Skin of body (tissue), 2 donors: ENCODE results near the gene GRID2IP. TPM values are rescaled to one million over a fixed set of nuclear protein-coding genes. Genes with fewer than 3 reads are reported as not detected.

Experiments used
- DNase-seq: peaks from one replicate; lab custom pipeline; 2025; lab: John Stamatoyannopoulos, UW
- total RNA-seq: library from RNA; depleted of rRNA; stranded (reverse); fragments of >200 nt; gene quantifications from one replicate; pipeline ENCODE4 v1.2.3, GENCODE V29; 2014

Gene GRID2IP
- total RNA-seq, 1 donor from 2014 or later = 0.30 TPM

DNA sequence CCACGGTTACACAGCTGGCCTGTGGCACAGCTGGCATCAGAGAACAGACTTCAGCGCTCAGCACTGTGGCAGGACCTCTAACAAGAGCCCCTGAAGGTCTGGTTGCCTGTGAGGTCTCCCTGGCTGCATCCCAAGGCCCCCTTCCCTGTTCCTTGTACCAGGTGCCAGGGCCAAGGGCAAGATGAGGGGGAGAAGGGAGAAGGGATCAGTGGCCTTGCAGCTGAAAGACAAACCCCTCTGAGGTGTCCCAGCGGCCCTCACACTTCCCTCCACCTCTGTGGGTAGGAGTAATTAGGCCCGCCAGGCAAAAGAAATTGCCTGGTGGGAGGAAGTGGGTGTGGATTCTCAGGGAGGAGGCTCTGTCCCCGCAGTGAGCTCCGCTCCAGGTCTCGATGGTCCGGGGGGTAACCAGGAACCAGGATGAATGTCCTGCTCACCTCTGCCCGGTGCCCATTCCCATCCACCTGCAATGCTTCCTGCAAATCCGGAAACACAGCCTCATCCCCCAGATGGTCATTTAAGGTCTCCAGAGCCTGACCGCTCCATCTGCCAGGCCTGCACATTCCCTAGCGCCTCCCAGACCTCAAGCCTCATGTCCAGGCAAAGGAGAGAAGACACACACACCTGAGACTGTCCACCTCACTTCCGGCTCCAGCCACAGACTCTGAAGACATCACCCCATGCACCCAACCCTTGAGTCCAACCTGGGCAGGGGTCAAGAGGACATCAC, 22.7 kb downstream of the GRID2IP start:
- DNase-seq = no peak

DNA sequence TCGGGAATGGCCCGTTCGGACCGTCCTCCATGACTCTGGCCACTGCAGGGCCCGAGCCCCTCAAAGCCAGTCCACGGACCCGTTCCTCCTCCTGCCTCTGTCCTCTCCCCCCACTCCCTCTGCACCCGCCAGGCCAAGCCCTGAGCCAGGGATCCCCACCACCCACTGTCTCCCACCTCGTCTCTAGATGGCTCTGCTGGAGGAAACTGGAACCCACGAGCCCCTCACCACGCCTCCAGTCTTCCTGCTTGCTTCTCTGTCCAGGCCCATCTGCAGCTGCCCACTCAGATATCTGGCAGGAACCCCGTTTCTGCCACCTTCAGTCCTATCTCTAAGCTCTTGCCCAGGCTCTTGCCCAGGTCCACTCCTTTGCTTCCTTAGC, 24.3 kb downstream of the GRID2IP start:
- no peak for DNase-seq

DNA sequence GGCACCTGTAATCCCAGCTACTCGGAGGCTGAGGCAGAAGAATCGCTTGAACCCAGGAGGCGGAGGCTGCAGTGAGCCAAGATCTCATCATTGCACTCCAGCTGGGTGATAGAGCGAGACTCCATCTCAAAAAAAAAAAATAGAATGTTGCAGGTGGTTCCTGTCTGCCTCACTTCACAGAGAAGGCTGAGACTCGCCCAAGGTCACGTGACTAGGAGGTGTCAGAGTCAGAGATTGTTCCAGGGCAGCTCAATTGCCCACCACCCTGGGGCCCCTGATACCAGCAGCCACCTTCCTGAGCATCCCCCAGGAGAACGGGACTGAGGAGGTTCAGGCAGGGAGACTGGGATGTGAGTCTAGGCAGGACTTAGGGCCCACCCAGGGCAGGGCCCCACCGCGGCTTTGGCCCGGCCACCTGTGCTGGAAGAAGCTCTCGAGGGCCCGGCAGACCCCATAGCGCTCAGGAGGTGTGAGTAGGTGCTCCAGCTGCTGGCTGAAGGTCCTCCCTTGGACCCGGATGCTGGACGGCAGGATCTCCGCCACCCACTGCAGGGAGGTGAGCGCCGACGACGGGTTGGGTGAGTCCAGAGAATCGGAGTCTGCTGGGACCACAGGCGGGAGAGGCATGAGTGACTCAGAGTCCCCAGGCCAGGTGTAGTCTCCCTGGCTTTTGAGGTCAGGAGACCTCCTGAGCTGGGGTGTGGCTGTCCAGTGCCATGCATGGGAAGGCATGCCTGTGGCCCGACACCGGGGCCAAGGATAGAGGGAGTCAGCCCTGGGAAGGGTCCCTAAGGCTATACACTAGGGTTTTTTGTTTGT, 30.9 kb downstream of the GRID2IP start:
- DNase-seq = no peak

DNA sequence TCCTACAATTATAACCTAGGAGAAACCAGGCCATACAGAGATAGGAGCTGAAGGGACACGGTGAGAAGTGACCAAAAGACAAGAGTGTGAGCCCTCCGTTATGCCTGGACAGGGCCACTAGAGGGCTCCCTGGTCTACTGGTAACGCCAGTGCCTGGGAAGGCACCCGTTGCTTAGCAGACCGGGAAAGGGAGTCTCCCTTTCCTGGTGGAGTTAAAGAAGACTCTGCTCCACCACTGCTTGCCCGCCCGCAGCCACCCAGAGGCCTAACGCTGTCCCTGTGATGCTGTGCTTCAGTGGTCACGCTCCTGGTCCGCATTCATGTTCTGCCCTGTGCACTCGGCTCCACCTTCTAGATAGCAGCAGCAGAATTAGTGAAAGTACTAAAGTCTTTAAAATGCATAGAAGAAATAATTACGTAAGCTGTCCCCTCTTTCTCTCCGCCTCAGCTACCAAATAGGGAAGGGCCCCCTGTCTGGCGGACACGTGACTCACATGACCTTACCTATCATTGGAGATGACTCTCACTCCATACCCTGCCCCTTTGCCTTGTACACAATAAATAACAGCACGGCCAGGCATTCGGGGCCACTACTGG, 34.8 kb downstream of the GRID2IP start:
- DNase-seq = peak; percentile 65

DNA sequence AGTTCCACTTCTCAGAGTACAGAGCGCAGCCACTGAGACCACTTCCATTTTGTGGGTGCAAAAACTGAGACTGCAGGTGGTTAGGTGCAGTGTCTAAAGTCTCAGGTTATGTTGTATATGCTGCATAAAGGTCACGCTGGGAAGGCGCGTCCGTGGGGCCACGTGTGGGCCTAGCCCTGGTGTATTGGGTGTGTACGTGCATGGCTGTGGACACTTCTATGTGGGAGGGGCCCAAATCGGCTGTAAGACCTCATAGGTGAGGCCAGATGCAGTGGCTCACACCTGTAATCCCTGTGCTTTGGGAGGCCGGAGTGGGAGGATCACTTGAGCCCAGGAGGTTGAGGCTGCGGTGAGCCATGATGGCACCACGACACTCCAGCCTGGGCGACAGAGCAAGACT, 37.7 kb downstream of the GRID2IP start:
- no peak for DNase-seq

DNA sequence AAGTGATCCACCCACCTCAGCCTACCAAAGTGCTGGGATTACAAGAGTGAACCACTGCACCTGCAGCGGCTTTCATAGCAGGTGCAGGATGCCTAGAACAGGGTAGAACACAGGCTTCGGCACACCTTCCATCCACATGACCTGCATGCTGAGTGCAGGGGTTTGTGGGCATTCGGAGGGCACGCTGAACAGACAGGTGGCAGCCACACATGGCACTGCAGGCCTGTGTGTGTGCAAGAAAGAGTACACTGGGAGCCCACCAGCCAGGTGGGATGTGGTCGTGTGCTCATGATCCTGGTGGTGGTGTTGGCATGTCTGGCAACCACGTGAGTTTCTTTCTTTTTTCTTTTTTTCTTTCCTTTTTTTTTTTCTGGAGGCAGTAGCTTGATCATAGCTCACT, 38.4 kb downstream of the GRID2IP start:
- no peak for DNase-seq

DNA sequence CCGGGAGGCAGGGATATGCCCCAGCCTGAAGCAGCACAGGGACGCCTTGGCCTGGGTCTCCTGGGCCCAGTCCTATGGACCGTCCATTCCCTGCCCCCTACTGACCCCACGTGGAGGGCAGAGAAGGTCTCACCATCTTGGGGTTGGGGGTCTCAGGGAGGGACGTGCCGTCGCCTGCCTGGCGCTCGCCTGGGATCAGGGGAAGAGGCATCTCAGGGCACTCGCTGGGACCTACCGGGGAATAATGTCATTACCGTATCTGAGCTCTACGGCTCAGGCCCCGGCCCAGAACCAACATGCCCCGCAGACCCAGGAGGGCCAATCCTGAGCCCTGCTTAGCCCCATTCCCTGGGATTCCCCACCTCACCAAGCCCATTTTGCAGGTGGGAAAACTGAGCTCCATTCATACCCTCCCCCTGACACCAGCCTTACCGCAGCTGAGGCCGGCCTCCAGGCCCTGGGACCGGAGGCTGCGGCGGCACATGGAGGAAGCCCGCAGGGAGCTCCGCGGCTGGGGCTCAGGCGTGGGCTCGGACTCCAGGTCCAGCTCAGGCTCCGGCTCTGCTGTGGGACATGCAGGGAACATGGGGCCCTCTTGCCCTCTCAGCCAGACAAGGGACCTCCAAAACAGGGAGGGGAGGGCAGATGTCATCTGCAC, 40.7 kb downstream of the GRID2IP start:
- DNase-seq = no peak

DNA sequence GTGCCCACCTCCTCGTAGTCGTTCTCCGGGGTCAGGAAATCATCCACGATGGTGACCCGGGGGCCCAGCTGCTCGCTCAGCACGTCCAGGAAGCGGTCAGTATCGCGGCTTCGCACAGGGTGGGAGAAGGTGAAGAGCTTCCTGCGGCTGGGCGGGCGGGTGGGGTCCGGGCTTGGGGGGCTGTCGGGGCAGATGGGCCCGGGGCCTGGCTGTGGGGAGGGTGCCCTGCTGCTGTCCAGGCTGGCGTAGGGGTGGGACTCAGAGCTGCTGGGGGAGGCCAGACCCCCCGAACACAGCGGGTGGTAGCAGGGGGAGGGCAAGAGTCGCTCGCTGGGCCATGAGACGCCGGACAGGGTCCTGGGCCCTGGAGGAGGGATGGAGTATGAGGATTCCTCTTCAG, 42.3 kb downstream of the GRID2IP start:
- DNase-seq = no peak

DNA sequence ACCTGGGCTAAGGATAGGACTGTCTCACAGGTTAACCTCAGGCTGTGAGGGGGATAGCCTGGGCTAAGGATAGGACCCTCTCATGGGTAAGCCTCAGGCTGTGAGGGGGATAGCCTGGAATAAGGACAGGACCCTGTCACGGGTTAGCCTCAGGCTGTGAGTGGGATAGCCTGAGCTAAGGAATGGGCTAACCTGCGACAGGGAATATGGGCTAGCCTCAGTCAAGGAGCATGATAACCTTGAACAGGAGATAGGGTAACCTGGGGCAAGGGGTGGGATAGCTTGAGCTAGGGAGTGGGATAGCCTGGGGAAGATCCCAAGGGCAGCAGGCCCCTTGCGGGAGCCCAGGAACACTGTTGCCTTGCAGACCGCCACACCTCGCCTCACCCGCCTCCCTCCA, 42.7 kb downstream of the GRID2IP start:
- no peak for DNase-seq

DNA sequence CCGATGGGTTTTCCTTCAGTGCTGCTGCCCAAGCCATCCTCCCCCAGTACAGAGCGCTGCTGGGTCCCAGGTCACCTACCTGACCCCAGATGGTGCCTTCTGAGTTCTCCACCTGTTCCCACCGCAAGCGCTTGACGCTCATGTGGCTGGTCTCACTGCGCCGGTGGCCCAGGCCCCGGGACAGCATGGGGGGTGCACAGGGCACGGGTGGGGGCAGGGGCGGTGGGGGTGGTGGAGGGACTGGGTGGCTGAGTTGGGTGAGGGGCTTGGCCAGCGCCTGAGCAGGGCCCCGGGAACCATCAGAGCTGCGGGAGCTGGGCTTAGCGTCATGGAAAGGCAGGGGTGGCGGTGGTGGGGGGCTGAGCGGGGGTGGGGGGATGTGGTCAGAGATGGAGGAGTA, 43.4 kb downstream of the GRID2IP start:
- no peak for DNase-seq

DNA sequence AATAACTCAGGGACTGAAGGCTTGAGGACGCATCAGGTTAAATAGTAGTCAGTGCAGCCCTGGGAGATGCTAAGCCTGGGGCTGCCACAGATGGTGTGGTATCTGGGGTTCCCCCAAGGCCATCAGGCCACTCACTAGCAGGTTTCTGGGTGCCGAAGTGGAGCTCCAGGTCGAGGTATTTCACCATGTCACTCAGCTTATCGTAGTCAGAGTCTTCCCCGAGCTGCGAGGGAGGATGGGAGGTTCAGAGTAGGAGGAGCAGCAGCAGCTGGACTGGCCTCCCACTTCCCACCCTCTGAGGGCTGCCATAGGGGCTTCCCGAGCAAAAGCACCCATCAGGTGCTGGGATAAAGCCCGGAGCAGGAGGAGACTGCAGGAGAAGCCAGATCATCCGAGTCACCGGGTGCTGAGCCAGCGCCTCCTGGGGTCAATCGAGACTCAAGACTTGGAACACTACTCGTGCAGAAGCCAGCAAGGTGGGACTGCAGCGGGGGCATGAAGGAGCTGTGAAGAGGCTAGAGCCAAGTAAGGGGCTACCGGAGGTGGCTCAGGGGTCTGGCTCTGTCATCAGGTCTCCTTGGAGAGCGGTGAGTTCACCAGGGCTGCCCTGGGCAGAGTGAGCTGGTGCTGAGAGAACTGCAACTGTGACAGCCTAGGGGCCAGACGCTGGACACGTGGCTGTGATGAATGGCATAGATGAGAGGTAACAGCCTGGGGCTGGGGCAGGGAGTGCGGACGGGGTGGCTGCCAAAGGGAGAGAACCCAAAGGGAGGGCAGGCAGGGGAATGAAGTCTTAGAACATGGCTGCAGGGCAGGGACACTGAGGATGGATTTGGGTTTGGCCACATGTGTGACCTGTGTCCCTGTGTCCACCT, 45.3 kb downstream of the GRID2IP start:
- no peak for DNase-seq

DNA sequence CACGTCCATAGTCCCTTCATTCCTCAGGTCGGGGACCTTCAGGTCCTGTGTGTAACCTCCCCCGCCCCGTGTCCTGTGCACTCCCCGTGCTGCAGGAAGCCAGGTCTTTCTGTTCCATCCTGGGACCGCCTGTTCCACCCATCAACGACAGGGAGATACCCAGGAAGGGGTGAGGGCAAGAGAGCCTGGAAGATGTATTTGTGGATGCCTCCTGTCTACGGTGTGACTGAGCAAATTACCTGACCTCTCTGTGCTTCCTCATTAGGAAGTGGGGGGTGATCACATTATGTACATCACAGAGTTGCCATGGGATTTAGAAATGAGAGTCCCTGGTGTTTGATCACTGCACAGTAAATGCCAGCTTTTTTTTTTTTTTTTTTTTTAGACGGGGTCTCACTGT, 46.3 kb downstream of the GRID2IP start:
- no peak for DNase-seq

DNA sequence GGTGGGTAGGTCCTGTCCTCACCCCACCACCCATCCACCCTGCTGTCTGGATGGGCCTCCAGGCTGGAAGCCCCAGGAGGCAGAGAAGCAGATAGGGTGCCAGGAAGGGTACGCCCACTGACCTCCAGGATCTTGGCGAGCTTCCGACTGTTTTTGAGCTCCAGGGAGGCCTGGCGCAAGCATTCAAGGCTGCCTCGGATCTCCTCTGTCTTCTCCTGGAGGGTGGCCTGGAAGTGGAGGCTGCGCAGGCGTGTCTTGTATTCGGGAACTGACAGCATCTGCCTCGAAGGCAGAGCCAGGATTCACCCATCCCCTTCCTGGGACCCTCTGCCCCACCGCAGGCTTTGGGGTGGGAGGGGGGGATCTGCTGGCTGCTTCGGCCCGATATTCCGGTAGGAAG, 48.4 kb downstream of the GRID2IP start:
- DNase-seq = no peak

DNA sequence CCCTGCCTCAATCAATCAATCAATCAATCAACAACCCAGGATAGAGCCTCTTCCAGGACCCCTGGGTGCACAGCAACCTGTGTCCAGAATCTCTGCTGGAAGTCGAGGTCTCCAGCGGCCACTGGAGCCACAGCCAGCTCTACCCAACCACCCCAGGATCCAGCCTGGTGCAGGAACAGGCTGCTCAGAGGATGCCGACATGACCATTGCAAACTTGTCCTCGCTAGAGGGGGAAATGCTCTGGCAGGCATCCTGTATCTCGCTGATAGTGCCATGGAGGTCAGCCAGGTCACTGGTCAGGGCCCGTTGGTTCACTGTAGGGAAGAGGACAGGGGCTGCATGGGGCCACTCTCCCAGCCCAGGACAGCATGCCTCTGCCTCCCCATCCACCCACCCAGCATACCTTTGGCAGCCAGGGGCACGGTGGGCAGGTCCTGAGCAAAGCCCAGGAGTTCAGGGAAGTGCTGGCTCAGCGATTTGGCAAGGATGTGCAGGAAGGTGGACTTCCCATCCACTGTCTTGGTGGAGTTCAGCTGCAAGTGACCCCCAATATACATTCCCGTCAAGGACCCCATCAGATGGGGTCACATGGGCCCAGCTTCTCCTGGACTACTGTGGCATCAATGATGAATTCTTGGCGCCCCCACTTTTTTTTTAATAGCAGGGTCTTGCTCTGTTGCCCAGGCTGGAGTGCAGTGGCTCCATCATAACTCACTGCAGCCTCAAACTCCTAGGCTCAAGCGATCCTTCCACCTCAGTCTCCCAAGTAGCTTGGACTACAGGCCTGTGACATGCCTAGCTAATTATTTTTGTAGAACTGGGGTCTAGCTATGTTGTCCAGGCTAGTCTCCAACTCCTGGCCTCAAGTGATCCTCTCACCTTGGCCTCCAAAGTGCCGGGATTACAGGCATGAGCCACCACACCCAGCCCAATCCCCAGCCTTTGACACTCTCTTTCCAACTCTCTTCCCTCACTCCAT, 49.4 kb downstream of the GRID2IP start:
- no peak for DNase-seq

DNA sequence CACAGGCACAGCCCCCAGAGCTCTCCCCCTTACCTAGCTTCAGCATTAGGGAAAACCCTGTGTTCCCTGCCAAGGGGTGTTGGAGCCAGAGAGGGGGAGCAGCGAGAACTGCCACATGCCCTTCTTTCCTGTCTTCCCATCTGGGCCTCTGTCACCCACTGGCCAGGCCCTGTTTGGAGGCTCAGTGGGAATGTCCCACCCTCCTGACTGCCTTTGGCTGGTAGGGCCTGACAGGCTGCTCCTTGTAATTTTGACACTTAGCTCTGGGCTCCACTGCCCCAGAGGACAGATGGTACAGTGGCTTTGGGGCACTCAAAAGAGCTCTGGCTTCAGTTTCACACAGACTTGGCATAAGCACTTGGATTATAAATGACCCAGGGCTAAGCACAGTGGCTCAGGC, 50.6 kb downstream of the GRID2IP start:
- DNase-seq = no peak

DNA sequence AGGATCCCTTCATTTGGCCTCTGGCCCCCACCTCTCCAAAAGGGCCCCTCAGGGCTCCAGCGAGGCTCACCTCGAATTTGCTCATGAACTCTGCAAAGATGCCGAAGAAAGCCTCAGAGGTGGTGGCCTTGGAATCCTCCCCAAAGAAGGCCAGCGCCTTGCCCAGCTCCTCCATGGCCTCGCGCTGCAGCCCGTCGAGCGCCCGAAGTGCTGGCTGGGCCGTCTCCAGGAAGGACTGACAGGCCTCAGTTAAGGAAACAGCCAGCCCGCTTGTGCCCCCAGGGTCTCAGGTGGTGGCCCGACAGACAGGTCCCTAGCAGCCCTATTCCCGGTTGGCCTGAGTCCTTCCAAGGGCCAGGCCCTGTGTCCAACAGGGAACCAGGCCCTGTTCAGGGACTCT, 53.3 kb downstream of the GRID2IP start:
- no peak for DNase-seq

DNA sequence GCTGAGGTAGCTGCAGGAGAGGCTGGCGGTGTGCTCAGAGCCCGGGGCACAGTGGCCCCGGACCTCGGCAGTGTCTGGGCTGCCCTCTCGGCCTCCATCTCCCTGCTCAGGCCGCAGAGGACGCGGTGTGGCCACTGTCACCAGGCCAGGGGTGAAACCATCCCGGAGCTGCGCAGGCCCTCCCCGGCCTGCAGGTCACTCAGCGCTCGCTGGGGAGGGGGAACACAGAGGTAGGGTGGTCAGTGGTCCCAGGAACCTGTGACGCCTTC, 53.7 kb downstream of the GRID2IP start:
- no peak for DNase-seq

DNA sequence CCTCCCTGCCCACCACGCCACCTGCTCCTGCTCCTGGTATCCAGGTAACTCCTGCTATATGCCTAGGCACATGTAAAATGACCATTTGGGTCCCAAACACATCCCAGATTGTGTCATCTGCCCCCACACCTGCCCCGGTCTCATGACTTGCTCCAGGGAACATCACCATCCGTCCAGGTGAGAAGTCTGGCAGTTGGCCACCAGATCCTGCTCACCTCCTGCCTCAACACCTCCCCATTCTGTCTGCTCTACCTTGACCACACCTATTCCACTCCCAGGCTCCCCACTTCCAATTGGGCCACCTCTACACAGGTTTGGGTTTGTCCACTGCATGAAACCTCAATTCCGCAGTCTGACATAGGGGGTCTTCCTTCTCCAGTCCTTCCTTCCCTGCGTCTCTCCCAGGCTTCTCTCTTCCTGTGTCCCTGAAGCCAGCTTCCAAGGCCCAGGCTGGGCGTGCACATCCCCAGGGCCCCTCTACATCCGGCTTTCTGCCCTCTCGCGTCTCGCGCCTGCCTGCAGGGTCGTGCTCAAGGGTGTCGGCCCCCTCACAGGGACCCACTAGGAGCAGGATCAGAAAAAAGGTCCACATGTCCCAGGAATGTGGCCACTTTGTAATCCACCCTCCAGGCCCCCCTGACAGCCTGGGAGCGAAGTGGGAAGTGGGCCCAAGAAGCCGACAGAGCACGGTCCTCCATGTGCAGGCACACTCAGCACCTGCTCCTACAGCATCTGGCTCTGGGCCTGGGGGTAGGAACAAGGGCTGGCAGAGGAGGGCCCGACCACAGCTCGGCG, 54.2 kb downstream of the GRID2IP start:
- no peak for DNase-seq

DNA sequence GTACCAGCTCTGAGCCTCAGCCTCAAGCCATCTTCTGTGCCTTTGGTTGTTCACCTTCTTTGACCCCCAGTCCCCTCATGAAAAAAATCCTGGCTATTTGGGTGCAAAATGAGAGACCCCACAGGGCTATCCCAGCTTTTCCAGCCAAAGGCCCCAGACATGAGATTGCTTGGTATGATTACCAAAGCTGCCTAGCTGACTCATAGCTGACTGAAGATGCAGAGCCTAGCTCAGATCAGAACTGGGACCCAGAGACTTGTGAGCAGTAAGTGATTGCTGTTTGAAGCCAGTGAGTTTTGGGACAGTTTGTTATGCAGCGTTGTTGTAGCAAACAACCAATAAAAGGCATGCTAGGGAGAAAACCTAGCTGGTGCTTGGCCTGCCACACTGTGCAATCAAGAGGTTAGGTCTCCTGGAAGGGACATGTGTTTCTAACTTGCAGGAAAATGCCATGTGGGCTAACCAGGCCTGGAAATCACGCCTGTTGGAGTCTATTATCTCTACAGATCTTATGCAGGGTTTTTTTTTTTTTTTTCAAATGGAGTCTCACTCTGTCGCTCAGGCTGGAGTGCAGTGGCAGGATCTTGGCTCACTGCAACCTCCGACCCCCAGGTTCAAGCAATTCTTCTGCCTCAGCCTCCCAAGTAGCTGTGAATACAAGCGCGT, 55.5 kb downstream of the GRID2IP start:
- DNase-seq = no peak
